ENCODE data around the gene LARGE1.

DNA sequence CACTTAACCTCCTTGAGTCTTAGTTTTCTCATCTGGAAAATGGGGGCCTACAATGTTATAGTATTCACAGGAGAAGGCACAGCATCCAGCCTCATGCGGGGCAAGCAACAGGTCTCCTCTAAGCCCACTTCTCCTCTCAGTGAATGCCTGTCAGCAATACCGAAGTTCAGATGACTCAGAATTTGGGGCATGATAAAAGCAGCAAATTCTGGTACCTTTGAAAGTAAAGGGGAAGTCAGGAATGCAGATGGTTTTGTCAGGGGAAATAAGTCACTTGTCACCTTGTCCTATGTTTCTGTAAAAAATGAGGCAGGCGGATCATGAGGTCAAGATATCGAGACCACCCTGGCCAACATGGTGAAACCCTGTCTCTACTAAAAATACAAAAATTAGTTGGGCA, 350.2 kb downstream of the LARGE1 start:
- TF ChIP-seq EZH2 (IDR thresholded peaks at IDR 0.05; ENCODE audit: insufficient read depth, poor library complexity, severe bottlenecking) (no peak), EZH2phosphoT487 (IDR thresholded peaks at IDR 0.05; ENCODE audit: insufficient read depth, low read depth) (no peak)

Data from GM23248 (cell line).